ENCODE data around the gene OPTN.

- no peak for TF ChIP-seq CTCF (conservative IDR thresholded peaks at IDR 0.05; ENCODE audit: low read depth, low read length)
- TF ChIP-seq EZH2 (IDR thresholded peaks at IDR 0.05; ENCODE audit: borderline replicate concordance, low read depth, low read length, poor library complexity, severe bottlenecking), result no peak
Measured at GRCh38 chr10:13120786-13121499, 21.0 kb downstream of the OPTN start.

Measured in A673 (cell line).